HepG2 (cell line): Measurements from ENCODE around the gene COLGALT1. TPM values are rescaled to one million over a fixed set of nuclear protein-coding genes. Genes with fewer than 3 reads are reported as not detected.

Source experiments
- ADNP ChIP-seq: sonication (generic); formaldehyde crosslinking; IDR thresholded peaks from 2 replicates; pipeline ENCODE4 v1.4.0; 2020; ENCODE audit warnings: missing genetic modification reagents
- E2F5 ChIP-seq: sonication (generic); formaldehyde crosslinking; conservative IDR thresholded peaks from 2 replicates; pipeline ENCODE4 v1.4.0; 2020; ENCODE audit warnings: missing genetic modification reagents
- FOXO1 ChIP-seq: sonication (generic); formaldehyde crosslinking; IDR thresholded peaks from 2 replicates; pipeline ENCODE4 v1.4.0; 2020; ENCODE audit warnings: missing genetic modification reagents
- GLMP ChIP-seq: sonication (generic); formaldehyde crosslinking; IDR thresholded peaks from 2 replicates; pipeline ENCODE4 v1.9.0; 2021; ENCODE audit warnings: missing genetic modification reagents, mild to moderate bottlenecking, borderline replicate concordance
- HNRNPK ChIP-seq: fragments of 200-400 bp; formaldehyde crosslinking; IDR thresholded peaks from 2 replicates; pipeline ENCODE4 v1.6.1; 2018; ENCODE audit warnings: low read length, low read depth, moderate library complexity, mild to moderate bottlenecking; ENCODE audit not compliant: poor library complexity, severe bottlenecking
- HNRNPL ChIP-seq: fragments of 200-400 bp; formaldehyde crosslinking; IDR thresholded peaks from 2 replicates; pipeline ENCODE4 v1.6.1; 2017; ENCODE audit warnings: mild to moderate bottlenecking, low read depth, low read length
- HOXA7 ChIP-seq: sonication (generic); formaldehyde crosslinking; IDR thresholded peaks from 2 replicates; pipeline ENCODE4 v1.8.1; 2022; ENCODE audit warnings: mild to moderate bottlenecking, missing genetic modification reagents, moderate library complexity
- ISL2 ChIP-seq: sonication (generic); formaldehyde crosslinking; IDR thresholded peaks from 2 replicates; pipeline ENCODE4 v1.5.0; 2020; ENCODE audit warnings: missing genetic modification reagents
- KLF16 ChIP-seq, 2 experiments: sonication (generic) in 1 of 2; formaldehyde crosslinking in 1 of 2; IDR thresholded peaks; 2 replicates each; pipeline versions ENCODE4 v1.6.1 to v1.8.0; 2016 to 2023; ENCODE audit warnings: missing genetic modification reagents in 2 of 2, missing compliant biosample characterization in 1 of 2
- SETDB1 ChIP-seq: sonication (generic); formaldehyde crosslinking; IDR thresholded peaks from 2 replicates; pipeline ENCODE4 v1.5.1; 2020; ENCODE audit warnings: missing genetic modification reagents, mild to moderate bottlenecking, borderline replicate concordance
- TCF12 ChIP-seq, 2 experiments: fragments of 450-650 bp in 1 of 2; sonication (generic) in 1 of 2; formaldehyde crosslinking in 1 of 2; IDR thresholded peaks; 2 replicates each; pipeline versions ENCODE4 v1.6.1 to v1.8.0; 2017 to 2022; ENCODE audit warnings: antibody characterized with exemption in 1 of 2, mild to moderate bottlenecking in 1 of 2, missing genetic modification reagents in 1 of 2, moderate library complexity in 1 of 2
- ZBTB2 ChIP-seq: sonication (generic); formaldehyde crosslinking; IDR thresholded peaks from 2 replicates; pipeline ENCODE4 v1.8.0; 2022; ENCODE audit warnings: low read depth, missing genetic modification reagents
- ZEB1 ChIP-seq: IDR thresholded peaks from 2 replicates; pipeline ENCODE4 v1.6.1; 2012; ENCODE audit warnings: mild to moderate bottlenecking, low read depth, inconsistent platforms; ENCODE audit not compliant: insufficient replicate concordance
- ZNF251 ChIP-seq: sonication (generic); formaldehyde crosslinking; IDR thresholded peaks from 2 replicates; pipeline ENCODE4 v1.9.0; 2021; ENCODE audit warnings: mild to moderate bottlenecking, missing genetic modification reagents
- ZNF264 ChIP-seq: sonication (generic); formaldehyde crosslinking; IDR thresholded peaks from 2 replicates; pipeline ENCODE4 v1.4.0; 2020; ENCODE audit warnings: missing genetic modification reagents
- ZNF44 ChIP-seq: sonication (generic); formaldehyde crosslinking; IDR thresholded peaks from 2 replicates; pipeline ENCODE4 v1.5.1; 2020; ENCODE audit warnings: mild to moderate bottlenecking, missing genetic modification reagents
- ZNF441 ChIP-seq: sonication (generic); formaldehyde crosslinking; IDR thresholded peaks from 2 replicates; pipeline ENCODE4 v1.7.0; 2021; ENCODE audit warnings: missing genetic modification reagents, borderline replicate concordance
- ZNF562 ChIP-seq: sonication (generic); formaldehyde crosslinking; IDR thresholded peaks from 2 replicates; pipeline ENCODE4 v1.8.0; 2022; ENCODE audit warnings: missing genetic modification reagents, borderline replicate concordance
- ZNF607 ChIP-seq: sonication (generic); formaldehyde crosslinking; IDR thresholded peaks from 2 replicates; pipeline ENCODE4 v1.5.1; 2020; ENCODE audit warnings: missing genetic modification reagents, mild to moderate bottlenecking, borderline replicate concordance
- ZSCAN12 ChIP-seq: sonication (generic); formaldehyde crosslinking; IDR thresholded peaks from 2 replicates; pipeline ENCODE4 v1.9.0; 2021; ENCODE audit warnings: mild to moderate bottlenecking, missing genetic modification reagents
- ZSCAN5A ChIP-seq: sonication (generic); formaldehyde crosslinking; IDR thresholded peaks from 2 replicates; pipeline ENCODE4 v1.8.0; 2022; ENCODE audit warnings: mild to moderate bottlenecking, missing genetic modification reagents, borderline replicate concordance
- polyA plus RNA-seq, 8 experiments: library from polyadenylated mRNA; depleted of rRNA in 3 of 8; stranded (reverse) in 7 of 8; unstranded in 1 of 8; fragments of >200 nt; fragmentation: Illumina TruSeq in 4 of 8; extraction: Trizol in 4 of 8; gene quantifications; 2 replicates each; pipeline versions ENCODE4 v1.2.1 to v1.2.3, GENCODE V29; 2011 to 2016; ENCODE audit warnings: low read depth in 4 of 8, missing spikeins in 1 of 8, mixed read lengths in 1 of 8; ENCODE audit not compliant: insufficient read depth in 1 of 8
- total RNA-seq, 5 experiments: library from RNA; depleted of rRNA; stranded (reverse); fragments of >200 nt; fragmentation: Illumina TruSeq; extraction: Trizol; gene quantifications; 2 replicates each; pipeline ENCODE4 v1.2.3, GENCODE V29; 2016; ENCODE audit warnings: low read depth in 1 of 5

Gene COLGALT1
- total and polyA plus RNA-seq, 2 of the 13 experiments (the other 11 are each of a cell fraction or from before 2014, with no cell fraction given), result 58.0 to 211 TPM

- TF ChIP-seq ZSCAN12 (CRISPR knock-in tag), result peak; percentile 92; the same call in 1 of the 2 replicates
- TF ChIP-seq HNRNPL, result peak; percentile 100
- no peak for TF ChIP-seq SETDB1 (CRISPR knock-in tag)
- peak; percentile 70; the same call in 1 of the 2 replicates for TF ChIP-seq ZNF264
- TF ChIP-seq ZNF44, result peak; percentile 97
- peak; percentile 35 for TF ChIP-seq HNRNPK
- peak; percentile 88 for TF ChIP-seq ZNF441 (CRISPR knock-in tag)
- peak; percentile 99 for TF ChIP-seq ZNF607 (CRISPR knock-in tag)
- TF ChIP-seq ISL2 (CRISPR knock-in tag), result peak; percentile 62
- no peak for TF ChIP-seq ZEB1
- no peak for TF ChIP-seq GLMP
- peak; percentile 77 for TF ChIP-seq ZBTB2 (CRISPR knock-in tag)
- no peak for TF ChIP-seq ZNF562 (CRISPR knock-in tag)
- TF ChIP-seq HOXA7 (CRISPR knock-in tag), result no peak
- TF ChIP-seq ZNF251 (CRISPR knock-in tag), result peak; percentile 90; the same call in 1 of the 2 replicates
- no peak for TF ChIP-seq ADNP (CRISPR knock-in tag)
- TF ChIP-seq ZSCAN5A (CRISPR knock-in tag), result 0 out of 2 replicates have a peak, but pooled peaks have one; percentile 69
- TF ChIP-seq E2F5, result peak; percentile 49
- TF ChIP-seq FOXO1 (CRISPR knock-in tag), result 0 out of 2 replicates have a peak, but pooled peaks have one; percentile 8
- TF ChIP-seq KLF16 (CRISPR knock-in tag; IDR thresholded peaks at IDR 0.05), result peak; percentile 65 to 78; a peak in 3 of 4 replicates
- TF ChIP-seq TCF12 (IDR thresholded peaks at IDR 0.05), result no peak
- TF ChIP-seq TCF12 (CRISPR knock-in tag; IDR thresholded peaks at IDR 0.05), result 0 out of 2 replicates have a peak, but pooled peaks have one; percentile 31
Observed at GRCh38 chr19:17511724-17512573, 43.5 kb upstream of the COLGALT1 start (continued).
